Suprapubic skin (tissue), 4 donors: ENCODE measurements around the gene AGTRAP.

Experiments
- EP300 ChIP-seq: sonication (generic); formaldehyde crosslinking; IDR thresholded peaks from one replicate; pipeline ENCODE4 v1.6.1; 2017; ENCODE audit warnings: antibody characterized with exemption
- POLR2A ChIP-seq, 2 donors: fragments of 450-650 bp; IDR thresholded peaks; one replicate each; pipeline ENCODE4 v1.6.1; 2017; ENCODE audit warnings: antibody characterized with exemption in 2 of 2, mild to moderate bottlenecking in 2 of 2, moderate library complexity in 2 of 2
- POLR2AphosphoS5 ChIP-seq, 3 donors: sonication (generic); formaldehyde crosslinking; IDR thresholded peaks; one replicate each; pipeline ENCODE4 v1.6.1; 2017; ENCODE audit warnings: antibody characterized with exemption in 3 of 3
- TF ChIP-seq, protein P1 (sequence below), 2 donors: fragments of 200-600 bp in 1 of 2; fragments of 450-650 bp in 1 of 2; sonication (generic) in 1 of 2; IDR thresholded peaks; one replicate each; pipeline ENCODE4 v1.5.1; 2016 to 2019; ENCODE audit warnings: antibody characterized with exemption in 2 of 2, mild to moderate bottlenecking in 1 of 2, moderate library complexity in 1 of 2

DNA sequence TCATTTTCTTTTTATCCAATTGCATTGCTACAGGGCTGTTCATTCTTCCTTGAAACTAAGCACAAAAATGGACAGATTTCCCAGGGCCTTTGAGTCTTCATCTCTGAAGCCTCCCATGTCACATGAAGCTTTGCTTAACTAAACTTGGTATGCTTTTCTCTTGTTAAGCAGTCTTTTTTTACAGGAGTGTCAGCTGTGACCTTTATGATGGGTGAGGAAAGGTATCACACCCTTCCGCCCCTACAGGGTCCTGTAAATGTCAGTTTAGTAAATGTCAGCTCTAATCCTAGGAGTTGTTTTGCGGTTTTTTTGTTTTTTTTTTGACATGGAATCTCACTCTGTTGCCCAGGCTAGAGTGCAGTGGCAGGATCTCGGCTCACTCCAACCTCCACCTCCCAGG, 2.6 kb upstream of the AGTRAP start:
- TF ChIP-seq, protein P1, sequence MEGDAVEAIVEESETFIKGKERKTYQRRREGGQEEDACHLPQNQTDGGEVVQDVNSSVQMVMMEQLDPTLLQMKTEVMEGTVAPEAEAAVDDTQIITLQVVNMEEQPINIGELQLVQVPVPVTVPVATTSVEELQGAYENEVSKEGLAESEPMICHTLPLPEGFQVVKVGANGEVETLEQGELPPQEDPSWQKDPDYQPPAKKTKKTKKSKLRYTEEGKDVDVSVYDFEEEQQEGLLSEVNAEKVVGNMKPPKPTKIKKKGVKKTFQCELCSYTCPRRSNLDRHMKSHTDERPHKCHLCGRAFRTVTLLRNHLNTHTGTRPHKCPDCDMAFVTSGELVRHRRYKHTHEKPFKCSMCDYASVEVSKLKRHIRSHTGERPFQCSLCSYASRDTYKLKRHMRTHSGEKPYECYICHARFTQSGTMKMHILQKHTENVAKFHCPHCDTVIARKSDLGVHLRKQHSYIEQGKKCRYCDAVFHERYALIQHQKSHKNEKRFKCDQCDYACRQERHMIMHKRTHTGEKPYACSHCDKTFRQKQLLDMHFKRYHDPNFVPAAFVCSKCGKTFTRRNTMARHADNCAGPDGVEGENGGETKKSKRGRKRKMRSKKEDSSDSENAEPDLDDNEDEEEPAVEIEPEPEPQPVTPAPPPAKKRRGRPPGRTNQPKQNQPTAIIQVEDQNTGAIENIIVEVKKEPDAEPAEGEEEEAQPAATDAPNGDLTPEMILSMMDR (IDR thresholded peaks at IDR 0.05): no peak
- no peak for TF ChIP-seq EP300
- TF ChIP-seq POLR2A (IDR thresholded peaks at IDR 0.05): no peak
- TF ChIP-seq POLR2AphosphoS5 (IDR thresholded peaks at IDR 0.05): no peak
